Endodermal cell (in vitro differentiated cells): ENCODE data around the gene DCTPP1. TPM values are rescaled to one million over a fixed set of nuclear protein-coding genes. Genes with fewer than 3 reads are reported as not detected.

ENCODE experiments used
- DNase-seq: peaks from one replicate; pipeline ENCODE4 v3.0.0-alpha.2; 2017
- H3K27ac ChIP-seq: 2 replicates; pipeline ENCODE4 v1.5.1; 2013; ENCODE audit warnings: mild to moderate bottlenecking, low read depth, low read length, moderate library complexity
- H3K27me3 ChIP-seq: 2 replicates; pipeline ENCODE4 v1.6.1; 2013; ENCODE audit warnings: mild to moderate bottlenecking, low read length, moderate library complexity; ENCODE audit not compliant: insufficient read depth, control insufficient read depth, poor library complexity, severe bottlenecking
- H3K36me3 ChIP-seq: 2 replicates; pipeline ENCODE4 v1.7.0; 2013; ENCODE audit warnings: mild to moderate bottlenecking, low read length, moderate library complexity; ENCODE audit not compliant: control insufficient read depth, insufficient read depth
- H3K4me1 ChIP-seq: one replicate; pipeline ENCODE4 v1.7.0; 2013; ENCODE audit warnings: low read length; ENCODE audit not compliant: control insufficient read depth, insufficient read depth
- H3K4me3 ChIP-seq: 2 replicates; pipeline ENCODE4 v1.5.1; 2013; ENCODE audit warnings: mild to moderate bottlenecking, low read length, moderate library complexity
- H3K9ac ChIP-seq: 2 replicates; pipeline ENCODE4 v1.6.1; 2013; ENCODE audit warnings: mild to moderate bottlenecking, low read length, moderate library complexity; ENCODE audit not compliant: poor library complexity, severe bottlenecking; ENCODE audit errors: extremely low read depth
- H3K9me3 ChIP-seq: 2 replicates; pipeline ENCODE4 v1.6.1; 2013; ENCODE audit warnings: mild to moderate bottlenecking, low read length, moderate library complexity; ENCODE audit not compliant: control insufficient read depth
- H3K27ac Mint-ChIP-seq: 2 replicates; pipeline ENCODE4 v1.8.0; 2020; ENCODE audit warnings: mixed read lengths
- H3K27me3 Mint-ChIP-seq: 2 replicates; pipeline ENCODE4 v1.8.0; 2021; ENCODE audit warnings: mild to moderate bottlenecking, mixed read lengths; ENCODE audit not compliant: insufficient read depth
- H3K36me3 Mint-ChIP-seq: 2 replicates; pipeline ENCODE4 v1.8.0; 2020; ENCODE audit warnings: low read depth, mixed read lengths
- H3K4me1 Mint-ChIP-seq: 2 replicates; pipeline ENCODE4 v1.8.0; 2020; ENCODE audit warnings: mixed read lengths
- H3K4me3 Mint-ChIP-seq: 2 replicates; pipeline ENCODE4 v1.8.0; 2020; ENCODE audit warnings: mild to moderate bottlenecking, moderate library complexity, mixed read lengths
- H3K9me3 Mint-ChIP-seq: 2 replicates; pipeline ENCODE4 v1.8.0; 2020; ENCODE audit warnings: mild to moderate bottlenecking, mixed read lengths
- WGBS, 2 experiments: methylation state at CpG; one replicate each; pipeline versions ENCODE4 v1.1.5 to v1.1.7; 2013; ENCODE audit warnings: missing lambda C conversion rate in 2 of 2, mixed read lengths in 1 of 2; ENCODE audit not compliant: insufficient coverage in 1 of 2, insufficient read length in 1 of 2; 5-methylcytosine and 5-hydroxymethylcytosine counted together
- total RNA-seq, 2 donors: library from RNA; stranded (reverse); fragmentation: NEBNext Ultra II Directional in 1 of 2; extraction: Animal tissue kit (Norgen Biotek cat#: 25700) in 1 of 2; gene quantifications; 2 replicates in 1 of 2; 3 replicates in 1 of 2; pipeline ENCODE4 v1.2.1, GENCODE V29; 2021
- TF ChIP-seq, protein P1 (sequence below): fragments of 200-600 bp; sonication (generic); conservative IDR thresholded peaks from 2 replicates; pipeline ENCODE4 v1.5.0; 2021; ENCODE audit warnings: antibody characterized with exemption, mild to moderate bottlenecking

Gene DCTPP1
- total RNA-seq, 2 donors from 2014 or later: 54.8 to 61.9 TPM

DNA sequence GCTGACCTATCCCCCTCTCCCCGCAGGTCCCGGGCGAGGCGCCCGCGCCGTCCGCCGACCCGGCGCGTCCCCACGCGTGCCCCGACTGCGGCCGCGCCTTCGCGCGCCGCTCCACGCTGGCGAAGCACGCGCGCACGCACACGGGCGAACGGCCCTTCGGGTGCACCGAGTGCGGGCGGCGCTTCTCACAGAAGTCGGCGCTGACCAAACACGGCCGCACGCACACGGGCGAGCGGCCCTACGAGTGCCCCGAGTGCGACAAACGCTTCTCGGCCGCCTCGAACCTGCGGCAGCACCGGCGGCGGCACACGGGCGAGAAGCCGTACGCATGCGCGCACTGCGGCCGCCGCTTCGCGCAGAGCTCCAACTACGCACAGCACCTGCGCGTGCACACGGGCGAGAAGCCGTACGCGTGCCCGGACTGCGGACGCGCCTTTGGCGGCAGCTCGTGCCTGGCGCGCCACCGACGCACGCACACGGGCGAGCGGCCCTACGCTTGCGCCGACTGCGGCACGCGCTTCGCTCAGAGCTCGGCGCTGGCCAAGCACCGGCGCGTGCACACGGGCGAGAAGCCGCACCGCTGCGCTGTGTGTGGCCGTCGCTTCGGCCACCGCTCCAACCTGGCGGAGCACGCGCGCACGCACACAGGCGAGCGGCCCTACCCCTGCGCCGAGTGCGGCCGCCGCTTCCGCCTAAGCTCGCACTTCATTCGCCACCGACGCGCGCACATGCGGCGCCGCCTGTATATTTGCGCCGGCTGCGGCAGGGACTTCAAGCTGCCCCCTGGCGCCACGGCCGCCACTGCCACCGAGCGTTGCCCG, 12.1 kb downstream of the DCTPP1 start:
- no peaks in the 10 kb centered on the region for H3K9me3 ChIP-seq
- DNase-seq: peak; percentile 95
- H3K9me3 Mint-ChIP-seq: no peaks in the 10 kb centered on the region
- no peaks in the 10 kb centered on the region for H3K27me3 ChIP-seq
- H3K4me1 Mint-ChIP-seq: peaks cover 15% of the 10 kb centered on the region
- no peaks in the 10 kb centered on the region for H3K27me3 Mint-ChIP-seq
- H3K4me1 ChIP-seq: no peaks in the 10 kb centered on the region
- no peak overlapping the region for H3K27ac Mint-ChIP-seq
- peak overlapping the region; percentile 26 for H3K4me3 Mint-ChIP-seq
- H3K27ac ChIP-seq: peak overlapping the region; percentile 17
- H3K4me3 ChIP-seq: peak overlapping the region; percentile 71
- H3K36me3 ChIP-seq: peaks cover 47% of the 10 kb centered on the region
- WGBS, 2 experiments: 6 to 13% methylated on average over 46 to 140 of the region's 140 CpGs
- peaks cover 50% of the 10 kb centered on the region for H3K36me3 Mint-ChIP-seq
- TF ChIP-seq, protein P1, sequence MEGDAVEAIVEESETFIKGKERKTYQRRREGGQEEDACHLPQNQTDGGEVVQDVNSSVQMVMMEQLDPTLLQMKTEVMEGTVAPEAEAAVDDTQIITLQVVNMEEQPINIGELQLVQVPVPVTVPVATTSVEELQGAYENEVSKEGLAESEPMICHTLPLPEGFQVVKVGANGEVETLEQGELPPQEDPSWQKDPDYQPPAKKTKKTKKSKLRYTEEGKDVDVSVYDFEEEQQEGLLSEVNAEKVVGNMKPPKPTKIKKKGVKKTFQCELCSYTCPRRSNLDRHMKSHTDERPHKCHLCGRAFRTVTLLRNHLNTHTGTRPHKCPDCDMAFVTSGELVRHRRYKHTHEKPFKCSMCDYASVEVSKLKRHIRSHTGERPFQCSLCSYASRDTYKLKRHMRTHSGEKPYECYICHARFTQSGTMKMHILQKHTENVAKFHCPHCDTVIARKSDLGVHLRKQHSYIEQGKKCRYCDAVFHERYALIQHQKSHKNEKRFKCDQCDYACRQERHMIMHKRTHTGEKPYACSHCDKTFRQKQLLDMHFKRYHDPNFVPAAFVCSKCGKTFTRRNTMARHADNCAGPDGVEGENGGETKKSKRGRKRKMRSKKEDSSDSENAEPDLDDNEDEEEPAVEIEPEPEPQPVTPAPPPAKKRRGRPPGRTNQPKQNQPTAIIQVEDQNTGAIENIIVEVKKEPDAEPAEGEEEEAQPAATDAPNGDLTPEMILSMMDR: peak; percentile 62
- H3K9ac ChIP-seq: peak overlapping the region; percentile 20

DNA sequence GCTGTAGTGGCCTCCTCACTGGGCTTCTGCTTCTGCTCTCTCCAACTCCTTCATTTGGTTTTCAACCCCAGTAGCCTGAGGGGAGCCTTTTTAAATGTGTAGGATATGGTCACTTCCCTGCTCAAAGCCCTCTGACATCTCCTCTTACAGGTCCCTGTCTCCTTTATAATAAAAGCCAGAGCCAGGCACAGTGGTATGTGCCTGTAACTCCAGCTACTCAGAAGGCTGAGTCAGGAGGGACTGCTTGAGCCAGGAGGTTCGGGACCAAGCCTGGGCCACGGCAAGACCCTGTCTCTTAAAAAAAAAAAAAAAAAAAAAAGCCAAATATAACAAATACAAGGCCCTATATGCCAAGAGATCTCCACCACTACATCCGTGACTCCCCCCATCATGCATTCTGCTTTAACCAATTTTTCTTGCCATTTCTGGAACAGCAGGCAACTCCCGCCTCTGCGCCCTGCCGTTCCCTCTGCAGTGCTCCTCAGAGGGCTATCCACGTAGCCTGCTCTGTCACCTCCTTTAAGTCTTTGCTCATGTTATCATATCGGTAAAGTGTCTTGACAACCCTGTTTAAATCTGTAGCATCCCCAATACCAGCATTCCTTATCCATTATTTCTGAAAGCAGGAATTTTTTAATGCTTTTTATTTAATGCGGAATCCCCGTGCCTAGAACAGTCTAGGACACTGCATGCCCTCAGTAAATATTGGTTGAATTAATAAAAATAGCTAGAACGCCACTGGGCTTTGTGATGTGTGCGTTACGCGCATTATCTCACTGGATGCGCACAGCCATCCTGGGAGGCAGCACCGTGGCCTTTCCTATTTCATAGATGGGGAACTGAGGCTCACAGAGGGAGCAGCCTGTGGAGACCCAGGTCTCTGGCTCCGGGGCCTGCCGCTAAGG, 13.0 kb downstream of the DCTPP1 start:
- H3K4me3 Mint-ChIP-seq: peak overlapping the region; percentile 26
- Histone ChIP-seq H3K36me3 (peaks cover 47% of the 10 kb centered on the region), H3K9me3 (no peaks in the 10 kb centered on the region), H3K27ac (no peak overlapping the region), H3K27me3 (no peaks in the 10 kb centered on the region), H3K4me3 (peak overlapping the region; percentile 71), H3K9ac (no peak overlapping the region), H3K4me1 (no peaks in the 10 kb centered on the region)
- no peak for DNase-seq
- H3K9me3 Mint-ChIP-seq: no peaks in the 10 kb centered on the region
- no peaks in the 10 kb centered on the region for H3K27me3 Mint-ChIP-seq
- TF ChIP-seq, protein P1: no peak
- H3K36me3 Mint-ChIP-seq: peaks cover 47% of the 10 kb centered on the region
- WGBS, 2 experiments: 76 to 93% methylated on average over 12 to 18 of the region's 18 CpGs
- H3K27ac Mint-ChIP-seq: no peak overlapping the region
- H3K4me1 Mint-ChIP-seq: peaks cover 15% of the 10 kb centered on the region

DNA sequence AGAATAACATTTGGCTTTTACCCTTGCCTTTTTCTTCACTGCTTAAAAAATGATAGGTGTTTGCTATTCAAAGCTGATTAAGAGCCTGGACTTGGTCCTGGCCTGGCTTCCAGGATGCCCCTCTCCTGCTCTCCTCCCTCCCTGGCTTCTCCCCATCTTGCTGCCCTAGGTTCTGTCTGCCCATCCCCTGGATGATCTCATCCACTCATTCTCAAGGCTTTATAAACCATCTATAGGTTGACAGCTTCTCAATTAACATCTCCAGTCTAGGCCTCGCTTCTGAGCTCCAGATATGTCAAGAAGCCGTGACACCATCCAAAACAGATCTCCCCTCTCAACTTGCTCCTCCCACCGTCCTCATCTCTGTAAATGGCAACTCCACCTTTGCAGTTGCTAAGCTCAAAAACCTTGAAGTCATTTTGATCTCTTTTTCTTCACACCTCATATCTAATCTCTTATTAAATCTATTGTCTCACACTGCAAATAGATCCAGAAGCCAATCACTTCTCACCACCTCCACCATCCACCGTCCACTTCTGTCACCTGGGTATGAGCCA, 13.7 kb downstream of the DCTPP1 start:
- H3K27me3 ChIP-seq: no peaks in the 10 kb centered on the region
- H3K9me3 Mint-ChIP-seq: no peaks in the 10 kb centered on the region
- H3K4me1 Mint-ChIP-seq: peaks cover 15% of the 10 kb centered on the region
- peaks cover 49% of the 10 kb centered on the region for H3K36me3 Mint-ChIP-seq
- no peaks in the 10 kb centered on the region for H3K4me1 ChIP-seq
- H3K27ac Mint-ChIP-seq: no peak overlapping the region
- no peak overlapping the region for H3K9ac ChIP-seq
- DNase-seq: no peak
- peaks cover 53% of the 10 kb centered on the region for H3K36me3 ChIP-seq
- H3K9me3 ChIP-seq: no peaks in the 10 kb centered on the region
- 88 to 94% methylated on average over 4 of the region's 4 CpGs for WGBS, 2 experiments
- no peak overlapping the region for H3K27ac ChIP-seq
- TF ChIP-seq, protein P1: no peak
- no peak overlapping the region for H3K4me3 Mint-ChIP-seq
- H3K27me3 Mint-ChIP-seq: no peaks in the 10 kb centered on the region
- H3K4me3 ChIP-seq: no peak overlapping the region
